ENCODE results near the gene CDKN1A.

- no peak for TF ChIP-seq CTCF (IDR thresholded peaks at IDR 0.05)
- no peak for TF ChIP-seq POLR2A (IDR thresholded peaks at IDR 0.05)
Observed at GRCh38 chr6:36700831-36701230, 22.3 kb downstream of the CDKN1A start.

Measured in heart left ventricle (tissue), 13 donors.